DMS153 (cell line): ENCODE measurements around the gene ATG9A.
A peak's percentile ranks its signal among the peaks of the same experiment; 100 is the strongest.

Experiments
- DNase-seq: peaks from one replicate; lab custom pipeline; 2025; lab: John Stamatoyannopoulos, UW

Gene ATG9A

DNA sequence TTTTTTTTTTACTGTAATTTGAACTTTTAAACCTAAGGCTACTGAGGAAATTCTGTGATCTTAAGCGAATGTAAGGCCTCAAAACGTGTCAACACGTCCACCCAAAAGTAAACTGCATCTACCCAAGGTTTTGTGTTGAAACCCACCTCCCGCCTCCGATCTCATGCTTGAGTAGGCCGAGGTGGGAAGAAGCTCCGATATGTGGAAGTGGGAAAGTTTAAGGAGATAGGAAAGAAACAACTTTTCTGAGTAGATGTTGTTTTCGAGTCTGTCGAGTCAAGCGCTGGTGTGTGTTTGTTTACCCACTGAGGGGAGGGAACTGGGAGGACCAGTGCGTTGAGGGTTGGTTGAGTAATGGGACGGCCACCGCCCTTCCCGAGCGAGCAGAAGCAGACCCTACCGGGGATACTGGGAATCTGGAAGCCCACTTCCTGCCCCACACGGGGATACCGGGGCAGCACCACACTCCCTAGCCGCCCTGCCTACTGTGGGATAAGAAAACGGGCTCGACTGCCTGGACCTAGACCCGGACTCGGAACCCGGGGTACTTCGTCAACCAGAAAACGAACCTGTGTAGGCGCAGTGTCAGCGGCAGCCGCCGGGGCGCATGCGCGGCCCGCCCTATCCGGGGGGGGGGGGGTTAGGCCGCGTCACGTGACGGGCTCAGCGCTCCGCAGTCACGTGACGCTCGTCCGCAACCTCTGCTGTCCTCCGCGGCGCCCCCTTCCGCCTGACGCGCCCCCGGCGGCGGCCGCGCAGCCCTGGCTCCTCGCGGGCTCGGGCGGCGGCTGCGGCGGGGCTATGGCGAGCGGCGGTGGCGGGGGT lies 51.7 kb downstream of the ATG9A start, which contains the start of gene RETREG2:
Gene RETREG2, plus strand, starts transcription at position 724 of the 825 bp plus-strand sequence. Its CDS starts 78 bp downstream, at position 802.
- DNase-seq: peak; percentile 77

GRCh38 chr2:219176818-219177551 lies 52.5 kb downstream of the ATG9A start, which contains the start of gene CNPPD1:
Gene CNPPD1 (minus strand): TSS chr2:219176925. CDS start chr2:219176828, 97 bp downstream.
- peak; percentile 80 for DNase-seq

GRCh38 chr2:219175928-219176817 lies 53.3 kb downstream of the ATG9A start:
- DNase-seq: no peak

DNA sequence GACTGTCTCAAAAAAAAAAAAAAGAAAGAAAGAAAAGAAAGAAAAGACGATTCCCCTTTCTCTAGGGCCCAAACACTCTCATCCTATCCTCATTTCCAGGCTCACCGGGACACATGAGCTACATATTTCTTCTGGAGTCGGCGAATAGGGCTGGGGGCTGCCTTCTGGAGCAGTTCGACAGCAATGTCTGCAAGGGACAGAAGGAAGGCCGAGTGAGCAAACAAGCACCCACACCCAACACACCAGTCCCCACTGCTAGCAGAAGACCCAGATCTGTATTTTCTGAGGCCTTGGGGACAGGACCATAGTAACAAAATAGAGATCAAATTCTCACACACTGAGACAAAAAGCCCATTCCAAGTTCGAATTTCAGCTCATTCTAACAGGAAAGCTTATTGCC lies 54.0 kb downstream of the ATG9A start:
- DNase-seq: no peak

DNA sequence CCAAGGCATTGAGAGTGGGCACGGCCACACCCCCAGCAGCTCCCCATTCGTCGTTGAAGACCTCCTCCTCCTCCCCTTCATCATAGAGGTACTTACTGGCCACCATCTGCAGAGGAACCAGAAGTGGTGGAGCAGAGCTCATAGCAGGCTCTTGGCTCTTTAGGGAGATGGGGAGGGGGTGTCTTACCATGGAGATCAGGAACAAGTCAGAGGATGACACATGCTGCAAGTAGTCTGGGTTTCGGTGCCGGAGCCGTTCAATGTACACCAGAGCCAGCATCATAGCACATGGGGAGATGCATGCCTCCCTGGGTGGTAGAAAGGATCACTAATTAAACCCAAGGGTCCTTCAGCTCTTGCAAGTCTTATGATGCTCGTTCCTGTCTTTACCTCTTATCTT lies 54.6 kb downstream of the ATG9A start:
- no peak for DNase-seq

GRCh38 chr2:219174146-219174545 lies 55.3 kb downstream of the ATG9A start:
- no peak for DNase-seq

GRCh38 chr2:219173176-219173575 lies 56.3 kb downstream of the ATG9A start:
- DNase-seq: no peak

DNA sequence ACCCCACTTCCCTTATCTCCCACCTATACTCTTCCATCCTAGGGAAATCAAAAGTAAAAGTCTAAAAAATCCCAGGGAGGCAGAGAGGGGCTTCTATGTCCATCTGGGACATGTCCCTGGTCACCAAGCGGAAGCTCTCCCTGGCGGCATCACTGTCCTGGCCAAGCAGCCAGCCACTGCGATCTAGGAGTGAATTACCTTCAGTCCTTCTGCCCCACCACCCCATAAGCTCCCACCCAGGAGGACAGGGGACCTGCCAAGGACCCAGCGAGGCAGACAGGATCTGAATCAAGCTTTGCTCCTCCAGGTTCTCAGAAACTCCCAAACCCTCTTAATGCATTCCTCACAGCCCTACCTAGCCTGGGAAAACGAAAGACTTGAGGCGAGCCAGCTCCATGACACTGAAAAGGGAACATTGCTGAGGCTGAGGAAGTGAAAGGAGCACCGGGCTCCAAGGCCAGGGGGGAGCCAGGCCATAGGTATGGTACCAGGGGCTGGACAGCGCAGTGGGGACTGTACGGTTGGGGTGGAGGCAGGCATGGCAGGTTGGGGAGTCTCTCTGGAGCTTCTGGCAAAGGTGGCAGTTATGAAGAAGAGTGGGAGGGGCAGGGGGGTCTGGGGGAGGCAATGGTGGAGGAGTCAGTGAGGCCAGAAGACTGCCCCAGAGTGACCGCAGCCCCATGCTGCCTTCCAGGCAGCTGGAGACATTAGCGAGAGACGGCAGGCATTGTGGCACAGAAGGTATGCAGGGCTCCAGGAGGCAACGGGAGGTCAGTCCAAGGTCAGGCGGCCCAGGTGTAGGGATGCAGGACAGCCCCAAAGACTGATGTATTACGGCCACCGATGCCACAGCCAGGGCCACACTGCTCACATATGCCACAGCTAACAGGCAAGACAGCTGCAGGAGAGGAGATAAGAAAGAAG lies 56.9 kb downstream of the ATG9A start:
- no peak for DNase-seq

- peak; percentile 14 for DNase-seq
Measured at GRCh38 chr2:219171231-219171651, 58.2 kb downstream of the ATG9A start.

GRCh38 chr2:219169930-219170654 lies 59.3 kb downstream of the ATG9A start, which contains the start of gene SLC23A3:
Gene SLC23A3 (minus strand): TSS chr2:219170029. CDS start chr2:219169984, 45 bp downstream.
- DNase-seq: no peak
